HEK293T (cell line): ENCODE data around the gene TBL1XR1.

Source experiments
- ARNT ChIP-seq: fragments of 450-650 bp; IDR thresholded peaks from 2 replicates; pipeline ENCODE4 v1.6.1; 2017; ENCODE audit warnings: mild to moderate bottlenecking
- BHLHE40 ChIP-seq: fragments of 450-650 bp; IDR thresholded peaks from 2 replicates; pipeline ENCODE4 v1.6.1; 2016; ENCODE audit warnings: mild to moderate bottlenecking, moderate library complexity, borderline replicate concordance
- CTBP1 ChIP-seq: fragments of 450-650 bp; IDR thresholded peaks from 2 replicates; pipeline ENCODE4 v1.6.1; 2016; ENCODE audit warnings: borderline replicate concordance
- FOXA1 ChIP-seq: fragments of 450-650 bp; IDR thresholded peaks from 2 replicates; pipeline ENCODE4 v1.6.1; 2016; ENCODE audit warnings: mild to moderate bottlenecking
- FOXK2 ChIP-seq: fragments of 450-650 bp; IDR thresholded peaks from 2 replicates; pipeline ENCODE4 v1.6.1; 2016; ENCODE audit warnings: mild to moderate bottlenecking
- FOXM1 ChIP-seq: fragments of 450-650 bp; IDR thresholded peaks from 2 replicates; pipeline ENCODE4 v1.6.1; 2017; ENCODE audit warnings: mild to moderate bottlenecking, borderline replicate concordance
- L3MBTL2 ChIP-seq: fragments of 450-650 bp; conservative IDR thresholded peaks from 2 replicates; pipeline ENCODE4 v1.6.1; 2016; ENCODE audit warnings: mild to moderate bottlenecking
- SP1 ChIP-seq: fragments of 450-650 bp; IDR thresholded peaks from 2 replicates; pipeline ENCODE4 v1.6.1; 2017
- TARDBP ChIP-seq: fragments of 450-650 bp; IDR thresholded peaks from 2 replicates; pipeline ENCODE4 v1.6.1; 2016
- ZNF384 ChIP-seq: fragments of 450-650 bp; IDR thresholded peaks from 2 replicates; pipeline ENCODE4 v1.6.1; 2016

GRCh38 chr3:177069514-177070329 lies 127.6 kb downstream of the TBL1XR1 start:
- TF ChIP-seq SP1 (no peak), FOXK2 (no peak), FOXA1 (no peak), TARDBP (no peak), CTBP1 (no peak), ZNF384 (no peak), L3MBTL2 (no peak), BHLHE40 (no peak), FOXM1 (no peak), ARNT (no peak)
